Measurements from ENCODE around the gene ASPG.

- TF ChIP-seq EZH2 (IDR thresholded peaks at IDR 0.05; ENCODE audit: insufficient read depth, poor library complexity, severe bottlenecking), result peak; percentile 30
- no peak for TF ChIP-seq EZH2phosphoT487 (IDR thresholded peaks at IDR 0.05; ENCODE audit: insufficient read depth, low read depth)
These were observed 52.0 kb downstream of the ASPG start for GRCh38 chr14:104137297-104138097.

Measured in GM23248 (cell line).